ENCODE measurements around the gene CDC42BPG. TPM values are rescaled to one million over a fixed set of nuclear protein-coding genes. Genes with fewer than 3 reads are reported as not detected.

Gene CDC42BPG
- total RNA-seq, 2 donors from 2014 or later, result 1.1 to 1.5 TPM

- Mint-ChIP-seq H3K9me3 (no peaks in the 10 kb centered on the region), H3K36me3 (ENCODE audit: insufficient read depth in 2 of 2) (peaks cover 15 to 24% of the 10 kb centered on the region in 2 donors), H3K27ac (peak overlapping the region; percentile 85), H3K27me3 (ENCODE audit: low read depth) (no peaks in the 10 kb centered on the region), H3K4me3 (peak overlapping the region; percentile 90 to 96), H3K4me1 (ENCODE audit: low read depth) (peaks cover 99% of the 10 kb centered on the region)
- no peak for DNase-seq
- no peak for ATAC-seq (replicated peaks in 1 of 2)
These were observed 21.7 kb upstream of the CDC42BPG start for GRCh38 chr11:64866173-64866491.

DNA sequence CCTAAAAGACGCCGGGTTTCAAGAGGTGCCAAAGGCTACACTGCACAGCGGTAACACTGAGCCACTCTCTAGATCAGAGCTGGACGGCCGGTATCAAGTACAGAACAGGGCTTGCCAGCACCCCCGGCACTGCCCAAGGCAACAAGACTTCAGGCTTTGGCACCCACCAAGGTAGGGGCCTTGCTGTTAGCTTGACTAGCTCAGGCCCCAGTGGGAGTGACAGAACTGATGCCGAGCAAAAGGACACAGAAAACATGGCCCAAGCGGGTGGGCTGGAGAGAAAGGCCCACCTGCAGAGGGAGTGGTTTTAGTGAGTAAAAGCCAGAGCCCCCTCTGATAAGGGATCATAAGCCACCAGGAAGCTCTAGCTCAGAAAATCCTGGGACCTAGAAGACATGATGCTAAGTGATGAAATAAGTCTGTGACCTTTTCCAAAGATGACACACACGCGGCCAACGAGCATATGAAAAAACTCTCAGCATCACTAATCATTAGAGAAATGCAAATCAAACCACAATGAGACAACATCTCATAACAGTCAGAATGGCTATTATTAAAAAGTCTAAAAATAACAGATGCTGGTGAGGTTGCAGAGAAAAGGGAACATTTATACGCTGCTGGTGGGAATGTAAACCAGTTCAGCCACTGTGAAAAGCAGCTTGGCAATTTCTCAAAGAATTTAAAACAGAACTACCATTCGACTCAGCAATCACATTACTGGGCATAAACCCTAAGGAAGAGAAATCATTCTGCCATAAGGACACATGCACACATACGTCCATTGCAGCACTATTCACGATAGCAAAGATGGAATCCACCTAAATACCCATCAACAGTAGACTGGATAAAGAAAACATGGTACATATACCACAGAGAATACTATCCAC is 21.1 kb upstream of the CDC42BPG start:
- peaks cover 99% of the 10 kb centered on the region for H3K4me1 Mint-ChIP-seq (ENCODE audit: low read depth)
- peaks cover 15 to 24% of the 10 kb centered on the region in 2 donors for H3K36me3 Mint-ChIP-seq (ENCODE audit: insufficient read depth in 2 of 2)
- ATAC-seq (replicated peaks in 1 of 2) (peak; percentile 31 to 43), DNase-seq (peak; percentile 62 to 65)
- H3K9me3 Mint-ChIP-seq, result no peaks in the 10 kb centered on the region
- H3K27ac Mint-ChIP-seq, result peak overlapping the region; percentile 85
- peak overlapping the region; percentile 90 to 96 for H3K4me3 Mint-ChIP-seq
- H3K27me3 Mint-ChIP-seq (ENCODE audit: low read depth), result no peaks in the 10 kb centered on the region

DNA sequence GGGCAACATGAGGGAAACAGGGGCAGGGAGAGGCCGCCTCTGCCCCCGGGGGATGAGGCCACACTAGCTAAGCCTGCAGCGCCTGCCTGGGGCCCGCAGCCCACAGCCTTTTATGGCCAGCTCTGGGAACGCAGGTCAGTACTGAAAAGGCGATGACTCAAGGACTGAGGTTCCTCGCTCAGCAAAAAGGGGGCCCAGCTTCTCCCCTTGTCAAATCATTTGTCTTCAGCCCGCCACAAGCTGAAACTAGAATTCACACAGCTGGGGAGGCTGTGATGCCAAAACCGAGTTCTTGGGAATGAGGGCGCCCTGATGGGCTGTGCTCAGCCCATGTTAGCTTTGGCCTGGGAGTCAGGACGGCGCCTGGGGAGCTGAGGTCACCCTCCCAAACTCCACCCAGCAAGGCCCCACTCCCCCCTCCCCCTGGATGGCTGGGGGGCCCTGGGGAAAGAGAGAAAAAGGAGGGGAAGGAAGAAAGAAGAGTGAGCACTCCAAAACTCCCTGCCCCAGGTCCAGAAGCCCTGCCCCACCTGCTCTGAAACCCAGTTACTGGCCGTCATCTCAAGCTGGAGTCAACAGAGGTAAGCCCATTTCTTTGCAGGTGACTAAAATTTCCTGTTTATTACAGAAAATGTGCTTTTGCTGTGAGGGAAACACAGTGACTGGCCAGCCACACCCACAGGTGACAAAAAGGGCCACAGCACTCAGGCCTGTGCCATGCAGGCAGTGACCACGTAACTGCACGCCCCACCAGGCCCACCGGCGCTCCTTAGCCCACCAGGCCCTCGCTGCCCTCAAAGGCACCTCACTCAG is 20.2 kb upstream of the CDC42BPG start:
- Mint-ChIP-seq H3K9me3 (no peaks in the 10 kb centered on the region), H3K4me1 (ENCODE audit: low read depth) (peaks cover 99% of the 10 kb centered on the region), H3K4me3 (peak overlapping the region; percentile 90 to 96), H3K36me3 (ENCODE audit: insufficient read depth in 2 of 2) (peaks cover 16 to 29% of the 10 kb centered on the region in 2 donors), H3K27me3 (ENCODE audit: low read depth) (no peaks in the 10 kb centered on the region), H3K27ac (peak overlapping the region; percentile 85)
- ATAC-seq (replicated peaks in 1 of 2) (peak; percentile 68 to 71), DNase-seq (peak; percentile 84 to 89)

GRCh38 chr11:64864135-64864472 is 19.7 kb upstream of the CDC42BPG start:
- peak overlapping the region; percentile 90 to 96 for H3K4me3 Mint-ChIP-seq
- no peaks in the 10 kb centered on the region for H3K27me3 Mint-ChIP-seq (ENCODE audit: low read depth)
- no peak for ATAC-seq (replicated peaks in 1 of 2)
- H3K27ac Mint-ChIP-seq, result peak overlapping the region; percentile 85
- no peaks in the 10 kb centered on the region for H3K9me3 Mint-ChIP-seq
- H3K36me3 Mint-ChIP-seq (ENCODE audit: insufficient read depth in 2 of 2), result peaks cover 16 to 30% of the 10 kb centered on the region in 2 donors
- no peak for DNase-seq
- peaks cover 99% of the 10 kb centered on the region for H3K4me1 Mint-ChIP-seq (ENCODE audit: low read depth)

- Mint-ChIP-seq H3K9me3 (no peaks in the 10 kb centered on the region), H3K4me1 (ENCODE audit: low read depth) (peaks cover 99% of the 10 kb centered on the region), H3K36me3 (ENCODE audit: insufficient read depth in 2 of 2) (peaks cover 15 to 34% of the 10 kb centered on the region in 2 donors), H3K27me3 (ENCODE audit: low read depth) (no peaks in the 10 kb centered on the region), H3K27ac (peak overlapping the region; percentile 93), H3K4me3 (peak overlapping the region; percentile 90 to 96)
- no peak for DNase-seq
- no peak for ATAC-seq (replicated peaks in 1 of 2)
These were observed 19.1 kb upstream of the CDC42BPG start for GRCh38 chr11:64863391-64864060.

- peak overlapping the region; percentile 90 to 96 for H3K4me3 Mint-ChIP-seq
- peaks cover 99% of the 10 kb centered on the region for H3K4me1 Mint-ChIP-seq (ENCODE audit: low read depth)
- DNase-seq (no peak), ATAC-seq (replicated peaks in 1 of 2) (no peak)
- peak overlapping the region; percentile 93 for H3K27ac Mint-ChIP-seq
- no peaks in the 10 kb centered on the region for H3K9me3 Mint-ChIP-seq
- no peaks in the 10 kb centered on the region for H3K27me3 Mint-ChIP-seq (ENCODE audit: low read depth)
- H3K36me3 Mint-ChIP-seq (ENCODE audit: insufficient read depth in 2 of 2), result peaks cover 10 to 31% of the 10 kb centered on the region in 2 donors
These were observed 18.5 kb upstream of the CDC42BPG start for GRCh38 chr11:64862987-64863390.

- H3K27ac Mint-ChIP-seq, result no peak overlapping the region
- no peaks in the 10 kb centered on the region for H3K27me3 Mint-ChIP-seq (ENCODE audit: low read depth)
- ATAC-seq (replicated peaks in 1 of 2), result no peak
- H3K9me3 Mint-ChIP-seq, result no peaks in the 10 kb centered on the region
- H3K36me3 Mint-ChIP-seq (ENCODE audit: insufficient read depth in 2 of 2), result peaks cover 7 to 27% of the 10 kb centered on the region in 2 donors
- DNase-seq, result peak in 1 of 2 donors; percentile 45
- peaks cover 95% of the 10 kb centered on the region for H3K4me1 Mint-ChIP-seq (ENCODE audit: low read depth)
- H3K4me3 Mint-ChIP-seq, result peak overlapping the region; percentile 76 to 90
These were observed 16.9 kb upstream of the CDC42BPG start for GRCh38 chr11:64861227-64861975.

GRCh38 chr11:64859542-64860414 is 15.3 kb upstream of the CDC42BPG start:
- H3K36me3 Mint-ChIP-seq (ENCODE audit: insufficient read depth in 2 of 2), result peaks cover 7 to 26% of the 10 kb centered on the region in 2 donors
- ATAC-seq (replicated peaks in 1 of 2) (peak; percentile 64 to 76), DNase-seq (peak; percentile 77 to 85)
- H3K4me3 Mint-ChIP-seq, result peak overlapping the region; percentile 83 to 93
- H3K9me3 Mint-ChIP-seq, result no peaks in the 10 kb centered on the region
- peak overlapping the region; percentile 98 for H3K27ac Mint-ChIP-seq
- no peaks in the 10 kb centered on the region for H3K27me3 Mint-ChIP-seq (ENCODE audit: low read depth)
- H3K4me1 Mint-ChIP-seq (ENCODE audit: low read depth), result peaks cover 95% of the 10 kb centered on the region

GRCh38 chr11:64858467-64859263 is 14.2 kb upstream of the CDC42BPG start:
- DNase-seq (peak; percentile 74 to 78), ATAC-seq (replicated peaks in 1 of 2) (peak; percentile 48 to 52)
- no peaks in the 10 kb centered on the region for H3K27me3 Mint-ChIP-seq (ENCODE audit: low read depth)
- H3K4me1 Mint-ChIP-seq (ENCODE audit: low read depth), result peaks cover 95% of the 10 kb centered on the region
- peak overlapping the region; percentile 98 for H3K27ac Mint-ChIP-seq
- H3K36me3 Mint-ChIP-seq (ENCODE audit: insufficient read depth in 2 of 2), result peaks cover 12 to 30% of the 10 kb centered on the region in 2 donors
- H3K4me3 Mint-ChIP-seq, result peak overlapping the region; percentile 83 to 93
- H3K9me3 Mint-ChIP-seq, result no peaks in the 10 kb centered on the region

DNA sequence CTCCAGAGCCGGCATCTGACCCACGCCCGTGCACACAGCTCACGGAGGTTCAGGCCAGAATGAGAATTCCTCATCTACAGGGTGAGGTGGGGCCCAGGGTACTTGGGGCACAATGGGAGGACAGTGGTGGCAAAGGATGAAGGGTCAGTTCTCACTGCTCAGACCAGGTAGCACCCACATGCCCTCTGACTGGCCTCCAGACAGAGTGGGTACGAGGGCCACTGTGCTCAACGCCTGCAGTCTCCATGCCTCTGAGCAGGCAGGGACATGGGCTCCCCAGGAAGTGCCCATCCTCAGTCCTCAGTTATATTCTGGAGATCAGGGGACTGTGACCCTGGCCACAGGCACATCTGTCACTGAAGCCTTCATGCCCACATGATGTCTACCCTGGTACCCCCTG is 13.0 kb upstream of the CDC42BPG start:
- H3K27me3 Mint-ChIP-seq (ENCODE audit: low read depth), result no peaks in the 10 kb centered on the region
- H3K4me3 Mint-ChIP-seq, result peak overlapping the region; percentile 40 to 53
- no peaks in the 10 kb centered on the region for H3K9me3 Mint-ChIP-seq
- DNase-seq (no peak), ATAC-seq (replicated peaks in 1 of 2) (no peak)
- H3K27ac Mint-ChIP-seq, result peak overlapping the region; percentile 24
- H3K4me1 Mint-ChIP-seq (ENCODE audit: low read depth), result peaks cover 95% of the 10 kb centered on the region
- peaks cover 15 to 32% of the 10 kb centered on the region in 2 donors for H3K36me3 Mint-ChIP-seq (ENCODE audit: insufficient read depth in 2 of 2)

Data from activated T-cell treated with anti-CD3 and anti-CD28 coated beads, Interleukin-2, amount 50 U/mL, for 72 hours (primary cell).